HCT116 (cell line): Measurements from ENCODE around the gene CFAP58.

ENCODE experiments used
- CEBPB ChIP-seq: IDR thresholded peaks from 2 replicates; pipeline ENCODE4 v1.6.1; 2012; ENCODE audit warnings: low read depth
- EZH2 ChIP-seq: fragments of 200-600 bp; sonication (generic); IDR thresholded peaks from 2 replicates; pipeline ENCODE4 v1.6.1; 2017; ENCODE audit warnings: antibody characterized with exemption, mixed run types
- FOSL1 ChIP-seq: IDR thresholded peaks from 2 replicates; pipeline ENCODE4 v1.6.1; 2012; ENCODE audit warnings: low read depth
- JUND ChIP-seq: IDR thresholded peaks from 2 replicates; pipeline ENCODE4 v1.6.1; 2012
- POLR2A ChIP-seq: IDR thresholded peaks from 2 replicates; pipeline ENCODE4 v1.7.0; 2011; ENCODE audit warnings: borderline replicate concordance; ENCODE audit not compliant: insufficient read depth, insufficient read length; ENCODE audit errors: extremely low read depth
- POLR2AphosphoS5 ChIP-seq: IDR thresholded peaks from 2 replicates; pipeline ENCODE4 v1.6.1; 2011; ENCODE audit warnings: mild to moderate bottlenecking, low read depth, low read length, moderate library complexity
- RAD21 ChIP-seq: IDR thresholded peaks from 2 replicates; pipeline ENCODE4 v1.6.1; 2012; ENCODE audit warnings: low read depth, mild to moderate bottlenecking
- SP1 ChIP-seq: IDR thresholded peaks from 2 replicates; pipeline ENCODE4 v1.6.1; 2012; ENCODE audit warnings: low read depth
- SRF ChIP-seq: IDR thresholded peaks from 2 replicates; pipeline ENCODE4 v1.6.1; 2012; ENCODE audit warnings: low read depth
- YY1 ChIP-seq: IDR thresholded peaks from 2 replicates; pipeline ENCODE4 v1.6.1; 2011; ENCODE audit warnings: low read length, low read depth, moderate library complexity, mild to moderate bottlenecking; ENCODE audit not compliant: insufficient replicate concordance; ENCODE audit errors: extremely low read depth
- ZFX ChIP-seq: fragments of 450-650 bp; IDR thresholded peaks from 2 replicates; pipeline ENCODE4 v1.6.1; 2017
- TF ChIP-seq, protein P1 (sequence below), 3 experiments: fragments of 200-600 bp in 1 of 3; sonication (generic) in 1 of 3; IDR thresholded peaks in 2 of 3; conservative IDR thresholded peaks in 1 of 3; 2 replicates each; pipeline ENCODE4 v1.5.1; 2012 to 2017; ENCODE audit warnings: low read depth in 2 of 3, low read length in 2 of 3, antibody characterized with exemption in 1 of 3, borderline replicate concordance in 1 of 3, control low read depth in 1 of 3, mild to moderate bottlenecking in 1 of 3, mixed read lengths in 1 of 3, mixed run types in 1 of 3, moderate library complexity in 1 of 3; ENCODE audit not compliant: insufficient read depth in 1 of 3

DNA sequence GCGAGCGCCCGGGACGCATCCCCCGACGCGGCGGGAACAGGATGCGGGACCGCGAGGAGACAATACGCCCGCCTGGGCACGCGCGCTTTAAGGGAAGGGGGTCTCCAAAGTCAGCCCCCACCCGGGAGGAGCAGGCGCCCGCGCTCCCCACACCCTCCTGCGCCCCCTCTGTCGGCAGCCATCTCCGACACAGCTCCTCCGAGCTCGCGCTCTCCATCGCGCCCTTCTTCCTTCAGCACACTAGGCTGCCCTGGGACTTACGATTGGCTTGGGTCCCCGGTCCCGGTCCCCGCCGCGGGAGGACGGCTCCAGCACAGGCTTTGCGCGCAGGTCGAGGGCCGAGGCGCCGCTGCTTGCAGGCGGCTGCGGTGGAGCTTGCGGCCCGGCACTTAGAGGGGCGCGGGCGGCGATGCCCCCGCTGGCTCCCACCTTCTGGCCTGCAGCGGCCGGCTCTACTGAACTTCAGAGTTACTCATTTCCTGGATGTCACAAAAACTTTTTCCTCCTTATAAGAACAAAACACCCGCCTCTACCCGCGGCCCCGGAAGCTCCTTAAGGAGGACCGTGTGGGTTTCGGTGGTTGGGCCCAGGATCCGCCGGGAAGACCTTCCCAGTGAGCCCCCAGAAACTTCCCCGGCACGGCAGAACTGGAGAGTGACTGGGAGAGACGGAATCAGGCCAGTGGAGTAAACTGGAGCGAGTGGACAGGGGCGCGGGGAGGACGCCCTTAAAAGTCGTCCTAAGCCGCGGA lies 15.5 kb upstream of the CFAP58 start, which contains the start of gene ITPRIP:
- TF ChIP-seq, protein P1, sequence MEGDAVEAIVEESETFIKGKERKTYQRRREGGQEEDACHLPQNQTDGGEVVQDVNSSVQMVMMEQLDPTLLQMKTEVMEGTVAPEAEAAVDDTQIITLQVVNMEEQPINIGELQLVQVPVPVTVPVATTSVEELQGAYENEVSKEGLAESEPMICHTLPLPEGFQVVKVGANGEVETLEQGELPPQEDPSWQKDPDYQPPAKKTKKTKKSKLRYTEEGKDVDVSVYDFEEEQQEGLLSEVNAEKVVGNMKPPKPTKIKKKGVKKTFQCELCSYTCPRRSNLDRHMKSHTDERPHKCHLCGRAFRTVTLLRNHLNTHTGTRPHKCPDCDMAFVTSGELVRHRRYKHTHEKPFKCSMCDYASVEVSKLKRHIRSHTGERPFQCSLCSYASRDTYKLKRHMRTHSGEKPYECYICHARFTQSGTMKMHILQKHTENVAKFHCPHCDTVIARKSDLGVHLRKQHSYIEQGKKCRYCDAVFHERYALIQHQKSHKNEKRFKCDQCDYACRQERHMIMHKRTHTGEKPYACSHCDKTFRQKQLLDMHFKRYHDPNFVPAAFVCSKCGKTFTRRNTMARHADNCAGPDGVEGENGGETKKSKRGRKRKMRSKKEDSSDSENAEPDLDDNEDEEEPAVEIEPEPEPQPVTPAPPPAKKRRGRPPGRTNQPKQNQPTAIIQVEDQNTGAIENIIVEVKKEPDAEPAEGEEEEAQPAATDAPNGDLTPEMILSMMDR (IDR thresholded peaks at IDR 0.05 in 2 of 3, conservative IDR thresholded peaks at IDR 0.05 in 1 of 3; ENCODE audit: borderline replicate concordance in 1 of 3, insufficient read depth in 1 of 3, low read depth in 2 of 3, low read length in 2 of 3), result peak in 2 of 3 experiments; percentile 29 to 34; a peak in 3 of 6 replicates
- peak; percentile 12 for TF ChIP-seq YY1
- TF ChIP-seq RAD21, result no peak
- TF ChIP-seq SP1, result no peak
- peak; percentile 75 for TF ChIP-seq ZFX
- TF ChIP-seq CEBPB, result no peak
- peak; percentile 87 for TF ChIP-seq POLR2A
- no peak for TF ChIP-seq SRF
- no peak for TF ChIP-seq EZH2
- no peak for TF ChIP-seq FOSL1
- peak; percentile 60 for TF ChIP-seq POLR2AphosphoS5
- no peak for TF ChIP-seq JUND
